HG02870 (cell line): ENCODE results near the gene CACUL1.
"Not testable (repeated sequence)": the region's sequence is repeated elsewhere in the genome, so short reads cannot be mapped to it uniquely, and the experiment has no call there.

Experiments used
- ATAC-seq: cut with Tn5 transposase; IDR thresholded peaks from one replicate; pipeline ENCODE4 v1.9.1; 2021; ENCODE audit warnings: mild to moderate bottlenecking, moderate library complexity; ENCODE audit not compliant: unreplicated experiment

Gene CACUL1

GRCh38 chr10:118692872-118693271, 61.9 kb downstream of the CACUL1 start:
- no peak for ATAC-seq

GRCh38 chr10:118689070-118689858, 65.5 kb downstream of the CACUL1 start:
- ATAC-seq = no peak

GRCh38 chr10:118687472-118687871, 67.3 kb downstream of the CACUL1 start:
- ATAC-seq = no peak

- no peak for ATAC-seq
Observed at GRCh38 chr10:118682533-118682932, 72.2 kb downstream of the CACUL1 start.

GRCh38 chr10:118680197-118680596, 74.6 kb downstream of the CACUL1 start:
- ATAC-seq = no peak

GRCh38 chr10:118674226-118674919, 80.4 kb downstream of the CACUL1 start:
- no peak for ATAC-seq

- no peak for ATAC-seq
Observed at GRCh38 chr10:118672766-118673715, 81.7 kb downstream of the CACUL1 start.

GRCh38 chr10:118672153-118672552, 82.6 kb downstream of the CACUL1 start:
- ATAC-seq = no peak

GRCh38 chr10:118671221-118671620, 83.5 kb downstream of the CACUL1 start:
- ATAC-seq = not testable (repeated sequence)

GRCh38 chr10:118670472-118671124, 84.2 kb downstream of the CACUL1 start:
- no peak for ATAC-seq

GRCh38 chr10:118669835-118670234, 84.9 kb downstream of the CACUL1 start:
- no peak for ATAC-seq

GRCh38 chr10:118669020-118669791, 85.6 kb downstream of the CACUL1 start:
- ATAC-seq = no peak

GRCh38 chr10:118668228-118668952, 86.4 kb downstream of the CACUL1 start:
- ATAC-seq = no peak

GRCh38 chr10:118667732-118668131, 87.0 kb downstream of the CACUL1 start:
- no peak for ATAC-seq

- no peak for ATAC-seq
Observed at GRCh38 chr10:118666350-118666749, 88.4 kb downstream of the CACUL1 start.

GRCh38 chr10:118664321-118664720, 90.4 kb downstream of the CACUL1 start:
- ATAC-seq = no peak

- no peak for ATAC-seq
Observed at GRCh38 chr10:118663176-118663575, 91.6 kb downstream of the CACUL1 start.

- no peak for ATAC-seq
Observed at GRCh38 chr10:118662228-118663035, 92.3 kb downstream of the CACUL1 start.
